H1 (cell line): ENCODE results near the gene ABLIM1. TPM values are rescaled to one million over a fixed set of nuclear protein-coding genes. Genes with fewer than 3 reads are reported as not detected.

Experiments
- CTCF ChIA-PET: fragments of 300-600 bp; sonication (Branson Sonifier 250); formaldehyde crosslinking; loops from one replicate; lab custom pipeline; 2021; ENCODE audit not compliant: partially characterized antibody; lab: Charles Lee
- POLR2A ChIA-PET: fragments of 300-600 bp; sonication (Branson Sonifier 250); formaldehyde crosslinking; loops from one replicate; lab custom pipeline; 2021; ENCODE audit warnings: inconsistent platforms; ENCODE audit not compliant: partially characterized antibody; lab: Charles Lee
- DNase-seq, 2 experiments: peaks; one replicate each; pipeline versions ENCODE4 v3.0.0 to v3.0.0-alpha.2; 2010 to 2022; ENCODE audit warnings: low spot score in 2 of 2, low read depth in 1 of 2, mixed read lengths in 1 of 2
- FAIRE-seq: peaks from 2 replicates; lab custom pipeline; 2011; peaks lifted over from hg19 to GRCh38; lab: Jason Lieb, UNC
- H2AFZ ChIP-seq: 2 replicates; pipeline ENCODE4 v1.8.1; 2012; ENCODE audit warnings: low read length, inconsistent platforms
- H2AK5ac ChIP-seq: 2 replicates; pipeline ENCODE4 v1.6.1; 2013; ENCODE audit warnings: low read depth, low read length
- H2BK120ac ChIP-seq: replicated peaks from 2 replicates; pipeline ENCODE3; 2013; ENCODE audit warnings: low read depth, low read length, inconsistent platforms
- H2BK12ac ChIP-seq: 2 replicates; pipeline ENCODE4 v1.6.1; 2013; ENCODE audit warnings: low read depth, low read length
- H2BK15ac ChIP-seq: 2 replicates; pipeline ENCODE4 v1.6.1; 2013; ENCODE audit warnings: low read length
- H2BK20ac ChIP-seq: 2 replicates; pipeline ENCODE4 v1.6.1; 2013; ENCODE audit warnings: low read length
- H2BK5ac ChIP-seq: 2 replicates; pipeline ENCODE4 v1.6.1; 2013; ENCODE audit warnings: low read depth, low read length
- H3K14ac ChIP-seq: 2 replicates; pipeline ENCODE4 v1.6.1; 2013; ENCODE audit warnings: inconsistent platforms; ENCODE audit not compliant: insufficient read length
- H3K18ac ChIP-seq: 2 replicates; pipeline ENCODE4 v1.6.1; 2013; ENCODE audit warnings: low read length; ENCODE audit errors: extremely low read depth
- H3K23ac ChIP-seq: 2 replicates; pipeline ENCODE4 v1.6.1; 2013; ENCODE audit warnings: inconsistent platforms; ENCODE audit not compliant: insufficient read length
- H3K23me2 ChIP-seq: 2 replicates; pipeline ENCODE4 v1.6.1; 2013; ENCODE audit warnings: low read depth, low read length
- H3K27ac ChIP-seq: 2 replicates; pipeline ENCODE4 v1.6.1; 2011; ENCODE audit warnings: low read depth, low read length, inconsistent platforms
- H3K27me3 ChIP-seq, 4 experiments: replicated peaks in 1 of 4; 1 replicate in 1 of 4; 2 replicates in 3 of 4; pipeline versions ENCODE4 v1.6.1 to v1.8.1; 2011 to 2013; ENCODE audit warnings: low read length in 3 of 4, mild to moderate bottlenecking in 3 of 4, inconsistent platforms in 2 of 4, mixed read lengths in 2 of 4, moderate library complexity in 1 of 4; ENCODE audit not compliant: control insufficient read depth in 3 of 4, insufficient read depth in 3 of 4; ENCODE audit errors: extremely low read depth in 1 of 4
- H3K36me3 ChIP-seq, 4 experiments: 2 replicates each; pipeline versions ENCODE4 v1.6.1 to v1.8.1; 2011 to 2013; ENCODE audit warnings: mild to moderate bottlenecking in 4 of 4, low read length in 3 of 4, moderate library complexity in 2 of 4, control low read depth in 1 of 4, inconsistent platforms in 1 of 4; ENCODE audit not compliant: insufficient read depth in 4 of 4, control insufficient read depth in 2 of 4
- H3K4ac ChIP-seq: replicated peaks from 2 replicates; pipeline ENCODE3; 2013; ENCODE audit warnings: low read length, low read depth, mixed read lengths, inconsistent platforms; ENCODE audit not compliant: insufficient read length
- H3K4me1 ChIP-seq, 4 experiments: replicated peaks in 1 of 4; 1 replicate in 1 of 4; 2 replicates in 3 of 4; pipeline versions ENCODE4 v1.6.1 to v1.8.1; 2011 to 2013; ENCODE audit warnings: low read length in 3 of 4, inconsistent platforms in 2 of 4, mixed read lengths in 1 of 4; ENCODE audit not compliant: insufficient read depth in 4 of 4, control insufficient read depth in 3 of 4
- H3K4me2 ChIP-seq, 2 experiments: 2 replicates each; pipeline versions ENCODE4 v1.6.1 to v1.8.1; 2011 to 2013; ENCODE audit warnings: low read depth in 2 of 2, low read length in 2 of 2, control low read depth in 1 of 2, inconsistent platforms in 1 of 2, mild to moderate bottlenecking in 1 of 2; ENCODE audit not compliant: insufficient read depth in 1 of 2
- H3K4me3 ChIP-seq, 4 experiments: fragments of 200-600, 300-600 bp in 1 of 4; sonication (generic), shearing (Covaris generic), sonication (Bioruptor Twin) in 1 of 4; 2 replicates each; pipeline versions ENCODE4 v1.5.1 to v1.8.1; 2011 to 2016; ENCODE audit warnings: low read length in 4 of 4, low read depth in 3 of 4, control low read depth in 2 of 4, inconsistent platforms in 2 of 4, mild to moderate bottlenecking in 2 of 4, mixed read lengths in 1 of 4, moderate library complexity in 1 of 4; ENCODE audit not compliant: insufficient read depth in 2 of 4; ENCODE audit errors: extremely low read depth in 1 of 4
- H3K56ac ChIP-seq: replicated peaks from 2 replicates; pipeline ENCODE3; 2013; ENCODE audit warnings: low read depth, mild to moderate bottlenecking, mixed read lengths, low read length, inconsistent platforms; ENCODE audit not compliant: insufficient read length
- H3K79me1 ChIP-seq: 2 replicates; pipeline ENCODE4 v1.6.1; 2013; ENCODE audit warnings: low read depth, low read length, control low read depth
- H3K79me2 ChIP-seq, 2 experiments: 2 replicates each; pipeline versions ENCODE4 v1.6.1 to v1.8.1; 2012 to 2013; ENCODE audit warnings: low read length in 2 of 2, mild to moderate bottlenecking in 2 of 2, inconsistent platforms in 1 of 2; ENCODE audit not compliant: insufficient read depth in 2 of 2, control insufficient read depth in 1 of 2
- H3K9ac ChIP-seq, 4 experiments: replicated peaks in 1 of 4; 1 replicate in 1 of 4; 2 replicates in 3 of 4; pipeline versions ENCODE4 v1.6.1 to v1.8.1; 2011 to 2013; ENCODE audit warnings: low read depth in 3 of 4, low read length in 3 of 4, control low read depth in 2 of 4, mild to moderate bottlenecking in 2 of 4, moderate library complexity in 2 of 4, inconsistent platforms in 1 of 4; ENCODE audit errors: extremely low read depth in 1 of 4
- H3K9me3 ChIP-seq, 2 experiments: 2 replicates each; pipeline versions ENCODE4 v1.6.1 to v1.8.1; 2012 to 2013; ENCODE audit warnings: mild to moderate bottlenecking in 2 of 2, moderate library complexity in 2 of 2, control low read depth in 1 of 2, inconsistent platforms in 1 of 2, low read depth in 1 of 2, low read length in 1 of 2, mixed read lengths in 1 of 2; ENCODE audit not compliant: insufficient read depth in 2 of 2
- H4K20me1 ChIP-seq, 2 experiments: replicated peaks in 1 of 2; 2 replicates each; pipeline versions ENCODE3 to v1.8.1; 2011 to 2013; ENCODE audit warnings: inconsistent platforms in 2 of 2, low read length in 2 of 2, mild to moderate bottlenecking in 1 of 2; ENCODE audit not compliant: insufficient read depth in 2 of 2, control insufficient read depth in 1 of 2
- H4K5ac ChIP-seq: 2 replicates; pipeline ENCODE4 v1.6.1; 2013; ENCODE audit warnings: low read length, low read depth, mixed read lengths, inconsistent platforms; ENCODE audit not compliant: insufficient read length
- H4K8ac ChIP-seq: 2 replicates; pipeline ENCODE4 v1.8.0; 2013; ENCODE audit warnings: mild to moderate bottlenecking, moderate library complexity, low read length, inconsistent platforms; ENCODE audit not compliant: insufficient read depth; ENCODE audit errors: extremely low read depth
- H4K91ac ChIP-seq: replicated peaks from 2 replicates; pipeline ENCODE3; 2013; ENCODE audit warnings: low read length, mixed read lengths, inconsistent platforms; ENCODE audit not compliant: insufficient read length
- ATF3 ChIP-seq: IDR thresholded peaks from 2 replicates; pipeline ENCODE4 v1.6.1; 2011; ENCODE audit warnings: low read depth, mild to moderate bottlenecking, low read length; ENCODE audit not compliant: insufficient read depth
- CTCF ChIP-seq, 3 experiments: IDR thresholded peaks; 1 replicate in 2 of 3; 2 replicates in 1 of 3; pipeline versions ENCODE4 v1.5.1 to v1.6.1; 2011; ENCODE audit warnings: low read length in 3 of 3, mild to moderate bottlenecking in 3 of 3, inconsistent platforms in 2 of 3, low read depth in 1 of 3, moderate library complexity in 1 of 3; ENCODE audit not compliant: insufficient read depth in 1 of 3; ENCODE audit errors: control extremely low read depth in 1 of 3
- POU5F1 ChIP-seq: IDR thresholded peaks from 2 replicates; pipeline ENCODE4 v1.6.1; 2011; ENCODE audit warnings: low read depth, mild to moderate bottlenecking, low read length, moderate library complexity
- SIN3A ChIP-seq, 2 experiments: IDR thresholded peaks in 1 of 2; conservative IDR thresholded peaks in 1 of 2; 2 replicates each; pipeline ENCODE4 v1.6.1; 2011 to 2012; ENCODE audit warnings: low read length in 2 of 2, improper control_type of control experiment in 1 of 2, low read depth in 1 of 2, mild to moderate bottlenecking in 1 of 2
- SIX5 ChIP-seq: IDR thresholded peaks from 2 replicates; pipeline ENCODE4 v1.6.1; 2011; ENCODE audit warnings: mild to moderate bottlenecking, low read depth, low read length
- TBP ChIP-seq: IDR thresholded peaks from 2 replicates; pipeline ENCODE4 v1.6.1; 2011; ENCODE audit warnings: low read depth, low read length, improper control_type of control experiment
- TEAD4 ChIP-seq: IDR thresholded peaks from 2 replicates; pipeline ENCODE4 v1.6.1; 2012; ENCODE audit warnings: low read depth, low read length, inconsistent platforms, mixed read lengths
- WGBS, 2 experiments: shearing (Covaris generic) in 1 of 2; methylation state at CpG; one replicate each; pipeline versions ENCODE4 v1.1.6 to v1.1.7; 2013 to 2015; ENCODE audit warnings: low lambda C conversion rate in 2 of 2, mixed read lengths in 2 of 2, inconsistent platforms in 1 of 2, low coverage in 1 of 2, missing lambda C conversion rate in 1 of 2; ENCODE audit not compliant: insufficient replicate concordance in 2 of 2, insufficient coverage in 1 of 2, insufficient read length in 1 of 2; ENCODE audit errors: extremely low coverage in 1 of 2, missing lambda C conversion rate in 1 of 2; 5-methylcytosine and 5-hydroxymethylcytosine counted together
- polyA plus RNA-seq, 7 experiments: library from polyadenylated mRNA; depleted of rRNA in 3 of 7; stranded (reverse) in 5 of 7; unstranded in 2 of 7; fragments of >200 nt in 5 of 7; fragments of 200-250 nt in 2 of 7; gene quantifications; 1 replicate in 5 of 7; 2 replicates in 1 of 7; 4 replicates in 1 of 7; pipeline versions ENCODE4 v1.2.1 to v1.2.3, GENCODE V29; 2011 to 2013; ENCODE audit warnings: missing spikeins in 2 of 7, mixed read lengths in 2 of 7
- total RNA-seq: library from RNA; stranded (reverse); fragmentation: NEBNext Ultra II Directional; extraction: Animal tissue kit (Norgen Biotek cat#: 25700); gene quantifications from 2 replicates; pipeline ENCODE4 v1.2.1, GENCODE V29; 2021

The ABLIM1 gene
- total and polyA plus RNA-seq, 2 of the 8 experiments (the other 6 are each of a cell fraction or from before 2014, with no cell fraction given): 51.2 to 51.7 TPM

GRCh38 chr10:114682532-114682931, 24.5 kb upstream of the ABLIM1 start:
- CTCF ChIA-PET: interaction anchor here (1.0 to 3.3 kb wide), 3 partner anchors 11 to 131 kb away, joined by 4 to 22 read pairs (median 5); no protein-coding TSS in a partner anchor
- no peak overlapping the region for H3K27ac ChIP-seq

More at GRCh38 chr10:114682532-114682931, 24.5 kb upstream of the ABLIM1 start:
- Histone ChIP-seq H4K8ac (no peak overlapping the region), H3K14ac (no peak overlapping the region), H3K4me3 (no peak overlapping the region), H2BK5ac (no peak overlapping the region), H4K5ac (no peak overlapping the region), H3K9ac (no peak overlapping the region), H3K9me3 (no peaks in the 10 kb centered on the region), H3K56ac (no peak overlapping the region), H2AK5ac (no peak overlapping the region), H3K36me3 (no peaks in the 10 kb centered on the region), H3K79me1 (no peaks in the 10 kb centered on the region), H3K4ac (no peak overlapping the region), H2BK120ac (no peak overlapping the region), H3K79me2 (no peaks in the 10 kb centered on the region), H4K20me1 (no peaks in the 10 kb centered on the region), H3K4me2 (no peak overlapping the region), H3K18ac (no peak overlapping the region), H2BK12ac (no peak overlapping the region), H2BK15ac (no peak overlapping the region), H2BK20ac (no peak overlapping the region), H3K23me2 (no peaks in the 10 kb centered on the region), H4K91ac (no peak overlapping the region), H2AFZ (no peak overlapping the region), H3K4me1 (no peaks in the 10 kb centered on the region; a peak in 1 of 7 replicates), H3K27me3 (no peaks in the 10 kb centered on the region), H3K23ac (no peak overlapping the region)
- POLR2A ChIA-PET: no interaction called here
- DNase-seq (no peak), FAIRE-seq (no peak)
- 93% methylated on average over 4 of the region's 4 CpGs; no CpG with 5 or more reads in 1 of the 2 experiments for WGBS, 2 experiments
- TF ChIP-seq POU5F1: no peak
- TF ChIP-seq ATF3: no peak
- no peak for TF ChIP-seq TBP
- TF ChIP-seq TEAD4: no peak
- no peak for TF ChIP-seq CTCF (IDR thresholded peaks at IDR 0.05; ENCODE audit: control extremely low read depth in 1 of 3, insufficient read depth in 1 of 3, low read depth in 1 of 3, low read length in 3 of 3)
- no peak for TF ChIP-seq SIX5
- TF ChIP-seq SIN3A (conservative IDR thresholded peaks at IDR 0.05 in 1 of 2, IDR thresholded peaks at IDR 0.05 in 1 of 2; ENCODE audit: low read depth in 1 of 2, low read length in 2 of 2): no peak
